ENCODE measurements around the gene ROR1.

DNA sequence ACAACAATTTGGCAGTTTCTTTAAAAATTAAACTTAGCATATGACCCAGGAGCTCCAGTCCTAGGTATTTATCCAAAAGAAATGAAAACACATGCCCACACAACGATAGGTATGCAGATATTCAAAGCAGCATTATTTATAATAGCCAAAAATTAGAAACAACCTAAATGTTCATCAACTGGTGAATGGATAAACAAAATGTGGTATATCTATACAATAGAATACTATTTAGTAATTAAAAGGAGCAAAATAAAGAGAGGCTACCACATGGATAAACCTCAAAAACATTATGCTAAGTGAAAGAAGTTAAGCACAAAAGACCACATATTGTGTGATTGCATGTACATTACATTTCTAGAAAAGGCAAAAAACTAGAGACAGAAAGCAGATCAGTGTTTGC, 51.3 kb downstream of the ROR1 start:
- TF ChIP-seq, protein P1, sequence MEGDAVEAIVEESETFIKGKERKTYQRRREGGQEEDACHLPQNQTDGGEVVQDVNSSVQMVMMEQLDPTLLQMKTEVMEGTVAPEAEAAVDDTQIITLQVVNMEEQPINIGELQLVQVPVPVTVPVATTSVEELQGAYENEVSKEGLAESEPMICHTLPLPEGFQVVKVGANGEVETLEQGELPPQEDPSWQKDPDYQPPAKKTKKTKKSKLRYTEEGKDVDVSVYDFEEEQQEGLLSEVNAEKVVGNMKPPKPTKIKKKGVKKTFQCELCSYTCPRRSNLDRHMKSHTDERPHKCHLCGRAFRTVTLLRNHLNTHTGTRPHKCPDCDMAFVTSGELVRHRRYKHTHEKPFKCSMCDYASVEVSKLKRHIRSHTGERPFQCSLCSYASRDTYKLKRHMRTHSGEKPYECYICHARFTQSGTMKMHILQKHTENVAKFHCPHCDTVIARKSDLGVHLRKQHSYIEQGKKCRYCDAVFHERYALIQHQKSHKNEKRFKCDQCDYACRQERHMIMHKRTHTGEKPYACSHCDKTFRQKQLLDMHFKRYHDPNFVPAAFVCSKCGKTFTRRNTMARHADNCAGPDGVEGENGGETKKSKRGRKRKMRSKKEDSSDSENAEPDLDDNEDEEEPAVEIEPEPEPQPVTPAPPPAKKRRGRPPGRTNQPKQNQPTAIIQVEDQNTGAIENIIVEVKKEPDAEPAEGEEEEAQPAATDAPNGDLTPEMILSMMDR (IDR thresholded peaks at IDR 0.05) = no peak
- no peak for TF ChIP-seq EZH2 (IDR thresholded peaks at IDR 0.05; ENCODE audit: borderline replicate concordance, insufficient read depth, low read depth, low read length, poor library complexity, severe bottlenecking)
